ENCODE measurements around the gene TYSND1.
A peak's percentile ranks its signal among the peaks of the same experiment; 100 is the strongest.
"Not testable (repeated sequence)": the region's sequence is repeated elsewhere in the genome, so short reads cannot be mapped to it uniquely, and the experiment has no call there.

Gene TYSND1

GRCh38 chr10:70101068-70101562, 45.4 kb downstream of the TYSND1 start:
- DNase-seq: not testable (repeated sequence)

- DNase-seq: no peak
Measured at GRCh38 chr10:70098271-70098670, 48.2 kb downstream of the TYSND1 start.

- no peak for DNase-seq
Measured at GRCh38 chr10:70097459-70097858, 49.0 kb downstream of the TYSND1 start.

GRCh38 chr10:70096705-70097420, 49.6 kb downstream of the TYSND1 start:
- DNase-seq: no peak

GRCh38 chr10:70096016-70096704, 50.3 kb downstream of the TYSND1 start:
- no peak for DNase-seq

- DNase-seq: no peak
Measured at GRCh38 chr10:70094250-70094649, 52.2 kb downstream of the TYSND1 start.

- DNase-seq: peak; percentile 9
Measured at GRCh38 chr10:70093335-70093944, 53.1 kb downstream of the TYSND1 start.

- DNase-seq: no peak
Measured at GRCh38 chr10:70092389-70092718, 54.1 kb downstream of the TYSND1 start.

GRCh38 chr10:70090951-70091350, 55.5 kb downstream of the TYSND1 start:
- DNase-seq: no peak

- no peak for DNase-seq
Measured at GRCh38 chr10:70090013-70090412, 56.5 kb downstream of the TYSND1 start.

GRCh38 chr10:70088308-70088698, 58.2 kb downstream of the TYSND1 start:
- DNase-seq: no peak

All from stimulated activated CD4-positive, alpha-beta T cell treated with anti-CD3 and anti-CD28 coated beads, Interleukin-4, amount 100 ng/mL, for 24 hours (primary cell).